ENCODE measurements around the gene CEP131. TPM values are rescaled to one million over a fixed set of nuclear protein-coding genes. Genes with fewer than 3 reads are reported as not detected.

CEP131 gene
- total RNA-seq, 1 donor from 2014 or later, result 35.1 TPM

- peaks cover 4% of the 10 kb centered on the region for H3K27me3 Mint-ChIP-seq (ENCODE audit: unreplicated experiment)
- peaks cover 6% of the 10 kb centered on the region for H3K4me1 Mint-ChIP-seq (ENCODE audit: low read depth, unreplicated experiment)
- TF ChIP-seq CTCF (IDR thresholded peaks at IDR 0.05; ENCODE audit: partially characterized antibody, unreplicated experiment), result no peak
- no peak overlapping the region for H3K4me3 Mint-ChIP-seq (ENCODE audit: unreplicated experiment)
- H3K36me3 Mint-ChIP-seq (ENCODE audit: unreplicated experiment), result no peaks in the 10 kb centered on the region
- DNase-seq, result no peak
- H3K27ac Mint-ChIP-seq (ENCODE audit: unreplicated experiment), result no peak overlapping the region
- peaks cover 1% of the 10 kb centered on the region for H3K9me3 Mint-ChIP-seq (ENCODE audit: unreplicated experiment)
Measured at GRCh38 chr17:81187586-81188490, 34.9 kb downstream of the CEP131 start.

GRCh38 chr17:81187120-81187519 is 35.6 kb downstream of the CEP131 start:
- Mint-ChIP-seq H3K4me1 (ENCODE audit: low read depth, unreplicated experiment) (peaks cover 8% of the 10 kb centered on the region), H3K27me3 (ENCODE audit: unreplicated experiment) (peaks cover 4% of the 10 kb centered on the region), H3K9me3 (ENCODE audit: unreplicated experiment) (peaks cover 1% of the 10 kb centered on the region), H3K4me3 (ENCODE audit: unreplicated experiment) (no peak overlapping the region), H3K36me3 (ENCODE audit: unreplicated experiment) (no peaks in the 10 kb centered on the region), H3K27ac (ENCODE audit: unreplicated experiment) (no peak overlapping the region)
- TF ChIP-seq CTCF (IDR thresholded peaks at IDR 0.05; ENCODE audit: partially characterized antibody, unreplicated experiment), result no peak
- no peak for DNase-seq

GRCh38 chr17:81186203-81186602 is 36.6 kb downstream of the CEP131 start:
- no peak overlapping the region for H3K27ac Mint-ChIP-seq (ENCODE audit: unreplicated experiment)
- H3K4me1 Mint-ChIP-seq (ENCODE audit: low read depth, unreplicated experiment), result peaks cover 8% of the 10 kb centered on the region
- H3K4me3 Mint-ChIP-seq (ENCODE audit: unreplicated experiment), result no peak overlapping the region
- H3K9me3 Mint-ChIP-seq (ENCODE audit: unreplicated experiment), result no peaks in the 10 kb centered on the region
- no peak for DNase-seq
- no peaks in the 10 kb centered on the region for H3K36me3 Mint-ChIP-seq (ENCODE audit: unreplicated experiment)
- no peak for TF ChIP-seq CTCF (IDR thresholded peaks at IDR 0.05; ENCODE audit: partially characterized antibody, unreplicated experiment)
- H3K27me3 Mint-ChIP-seq (ENCODE audit: unreplicated experiment), result peaks cover 4% of the 10 kb centered on the region

GRCh38 chr17:81184555-81184954 is 38.2 kb downstream of the CEP131 start:
- H3K27ac Mint-ChIP-seq (ENCODE audit: unreplicated experiment), result no peak overlapping the region
- H3K4me3 Mint-ChIP-seq (ENCODE audit: unreplicated experiment), result no peak overlapping the region
- no peak for TF ChIP-seq CTCF (IDR thresholded peaks at IDR 0.05; ENCODE audit: partially characterized antibody, unreplicated experiment)
- peaks cover 8% of the 10 kb centered on the region for H3K4me1 Mint-ChIP-seq (ENCODE audit: low read depth, unreplicated experiment)
- H3K36me3 Mint-ChIP-seq (ENCODE audit: unreplicated experiment), result no peaks in the 10 kb centered on the region
- peaks cover 4% of the 10 kb centered on the region for H3K27me3 Mint-ChIP-seq (ENCODE audit: unreplicated experiment)
- no peaks in the 10 kb centered on the region for H3K9me3 Mint-ChIP-seq (ENCODE audit: unreplicated experiment)
- no peak for DNase-seq

- no peak overlapping the region for H3K27ac Mint-ChIP-seq (ENCODE audit: unreplicated experiment)
- H3K27me3 Mint-ChIP-seq (ENCODE audit: unreplicated experiment), result peaks cover 4% of the 10 kb centered on the region
- no peak for TF ChIP-seq CTCF (IDR thresholded peaks at IDR 0.05; ENCODE audit: partially characterized antibody, unreplicated experiment)
- no peaks in the 10 kb centered on the region for H3K9me3 Mint-ChIP-seq (ENCODE audit: unreplicated experiment)
- H3K4me1 Mint-ChIP-seq (ENCODE audit: low read depth, unreplicated experiment), result peaks cover 8% of the 10 kb centered on the region
- no peaks in the 10 kb centered on the region for H3K36me3 Mint-ChIP-seq (ENCODE audit: unreplicated experiment)
- no peak for DNase-seq
- no peak overlapping the region for H3K4me3 Mint-ChIP-seq (ENCODE audit: unreplicated experiment)
Measured at GRCh38 chr17:81183807-81184206, 39.0 kb downstream of the CEP131 start.
